Endodermal cell (in vitro differentiated cells): Measurements from ENCODE around the gene CYBRD1. TPM values are rescaled to one million over a fixed set of nuclear protein-coding genes. Genes with fewer than 3 reads are reported as not detected.

Experiments
- DNase-seq: peaks from one replicate; pipeline ENCODE4 v3.0.0-alpha.2; 2017
- H3K27ac ChIP-seq: 2 replicates; pipeline ENCODE4 v1.5.1; 2013; ENCODE audit warnings: mild to moderate bottlenecking, low read depth, low read length, moderate library complexity
- H3K27me3 ChIP-seq: 2 replicates; pipeline ENCODE4 v1.6.1; 2013; ENCODE audit warnings: mild to moderate bottlenecking, low read length, moderate library complexity; ENCODE audit not compliant: insufficient read depth, control insufficient read depth, poor library complexity, severe bottlenecking
- H3K36me3 ChIP-seq: 2 replicates; pipeline ENCODE4 v1.7.0; 2013; ENCODE audit warnings: mild to moderate bottlenecking, low read length, moderate library complexity; ENCODE audit not compliant: control insufficient read depth, insufficient read depth
- H3K4me1 ChIP-seq: one replicate; pipeline ENCODE4 v1.7.0; 2013; ENCODE audit warnings: low read length; ENCODE audit not compliant: control insufficient read depth, insufficient read depth
- H3K4me3 ChIP-seq: 2 replicates; pipeline ENCODE4 v1.5.1; 2013; ENCODE audit warnings: mild to moderate bottlenecking, low read length, moderate library complexity
- H3K9ac ChIP-seq: 2 replicates; pipeline ENCODE4 v1.6.1; 2013; ENCODE audit warnings: mild to moderate bottlenecking, low read length, moderate library complexity; ENCODE audit not compliant: poor library complexity, severe bottlenecking; ENCODE audit errors: extremely low read depth
- H3K9me3 ChIP-seq: 2 replicates; pipeline ENCODE4 v1.6.1; 2013; ENCODE audit warnings: mild to moderate bottlenecking, low read length, moderate library complexity; ENCODE audit not compliant: control insufficient read depth
- H3K27ac Mint-ChIP-seq: 2 replicates; pipeline ENCODE4 v1.8.0; 2020; ENCODE audit warnings: mixed read lengths
- H3K27me3 Mint-ChIP-seq: 2 replicates; pipeline ENCODE4 v1.8.0; 2021; ENCODE audit warnings: mild to moderate bottlenecking, mixed read lengths; ENCODE audit not compliant: insufficient read depth
- H3K36me3 Mint-ChIP-seq: 2 replicates; pipeline ENCODE4 v1.8.0; 2020; ENCODE audit warnings: low read depth, mixed read lengths
- H3K4me1 Mint-ChIP-seq: 2 replicates; pipeline ENCODE4 v1.8.0; 2020; ENCODE audit warnings: mixed read lengths
- H3K4me3 Mint-ChIP-seq: 2 replicates; pipeline ENCODE4 v1.8.0; 2020; ENCODE audit warnings: mild to moderate bottlenecking, moderate library complexity, mixed read lengths
- H3K9me3 Mint-ChIP-seq: 2 replicates; pipeline ENCODE4 v1.8.0; 2020; ENCODE audit warnings: mild to moderate bottlenecking, mixed read lengths
- CTCF ChIP-seq: fragments of 200-600 bp; sonication (generic); conservative IDR thresholded peaks from 2 replicates; pipeline ENCODE4 v1.5.0; 2021; ENCODE audit warnings: antibody characterized with exemption, mild to moderate bottlenecking
- whole genome bisulfite sequencing, 2 experiments: methylation state at CpG; one replicate each; pipeline versions ENCODE4 v1.1.5 to v1.1.7; 2013; ENCODE audit warnings: missing lambda C conversion rate in 2 of 2, mixed read lengths in 1 of 2; ENCODE audit not compliant: insufficient coverage in 1 of 2, insufficient read length in 1 of 2; 5-methylcytosine and 5-hydroxymethylcytosine counted together
- total RNA-seq, 2 donors: library from RNA; stranded (reverse); fragmentation: NEBNext Ultra II Directional in 1 of 2; extraction: Animal tissue kit (Norgen Biotek cat#: 25700) in 1 of 2; gene quantifications; 2 replicates in 1 of 2; 3 replicates in 1 of 2; pipeline ENCODE4 v1.2.1, GENCODE V29; 2021

CYBRD1 gene
- total RNA-seq, 2 donors from 2014 or later = 3.3 to 4.7 TPM

GRCh38 chr2:171541202-171541887, 19.1 kb downstream of the CYBRD1 start:
- H3K9me3 Mint-ChIP-seq = no peaks in the 10 kb centered on the region
- Histone ChIP-seq H3K27ac (no peak overlapping the region), H3K9me3 (no peaks in the 10 kb centered on the region), H3K4me3 (no peak overlapping the region), H3K9ac (no peak overlapping the region), H3K36me3 (no peaks in the 10 kb centered on the region), H3K27me3 (no peaks in the 10 kb centered on the region), H3K4me1 (no peaks in the 10 kb centered on the region)
- peak; percentile 77 for TF ChIP-seq CTCF
- DNase-seq = peak; percentile 74
- no peaks in the 10 kb centered on the region for H3K36me3 Mint-ChIP-seq
- no peak overlapping the region for H3K4me3 Mint-ChIP-seq
- no peak overlapping the region for H3K27ac Mint-ChIP-seq
- WGBS, 2 experiments = 86 to 90% methylated on average over 6 of the region's 6 CpGs
- no peaks in the 10 kb centered on the region for H3K4me1 Mint-ChIP-seq
- H3K27me3 Mint-ChIP-seq = no peaks in the 10 kb centered on the region

GRCh38 chr2:171545086-171545485, 22.8 kb downstream of the CYBRD1 start:
- Mint-ChIP-seq H3K4me3 (no peak overlapping the region), H3K36me3 (no peaks in the 10 kb centered on the region), H3K9me3 (no peaks in the 10 kb centered on the region), H3K4me1 (no peaks in the 10 kb centered on the region), H3K27ac (no peak overlapping the region), H3K27me3 (no peaks in the 10 kb centered on the region)
- TF ChIP-seq CTCF = no peak
- 100% methylated on average over 1 of the region's 1 CpG; no CpG with 5 or more reads in 1 of the 2 experiments for WGBS, 2 experiments
- no peaks in the 10 kb centered on the region for H3K4me1 ChIP-seq
- no peak overlapping the region for H3K27ac ChIP-seq
- DNase-seq = no peak
- H3K9ac ChIP-seq = no peak overlapping the region
- no peaks in the 10 kb centered on the region for H3K36me3 ChIP-seq
- H3K4me3 ChIP-seq = no peak overlapping the region
- H3K9me3 ChIP-seq = no peaks in the 10 kb centered on the region
- H3K27me3 ChIP-seq = no peaks in the 10 kb centered on the region

GRCh38 chr2:171547256-171547655, 25.0 kb downstream of the CYBRD1 start:
- Mint-ChIP-seq H3K27ac (no peak overlapping the region), H3K4me1 (no peaks in the 10 kb centered on the region), H3K4me3 (no peak overlapping the region), H3K9me3 (no peaks in the 10 kb centered on the region), H3K27me3 (no peaks in the 10 kb centered on the region), H3K36me3 (no peaks in the 10 kb centered on the region)
- no peaks in the 10 kb centered on the region for H3K9me3 ChIP-seq
- H3K4me3 ChIP-seq = no peak overlapping the region
- no peak for TF ChIP-seq CTCF
- no peaks in the 10 kb centered on the region for H3K27me3 ChIP-seq
- H3K27ac ChIP-seq = no peak overlapping the region
- DNase-seq = no peak
- H3K4me1 ChIP-seq = no peaks in the 10 kb centered on the region
- H3K9ac ChIP-seq = no peak overlapping the region
- no peaks in the 10 kb centered on the region for H3K36me3 ChIP-seq
